ENCODE data around the gene PPP1R9B.
A peak's percentile ranks its signal among the peaks of the same experiment; 100 is the strongest.

PPP1R9B gene

GRCh38 chr17:50169121-50169764 lies 18.8 kb upstream of the PPP1R9B start:
- Histone ChIP-seq H3K4me3 (ENCODE audit: low read depth, low read length) (no peak overlapping the region), H3K36me3 (ENCODE audit: control insufficient read depth, insufficient read depth, low read length) (no peaks in the 10 kb centered on the region), H3K4me1 (ENCODE audit: control insufficient read depth, insufficient read depth, low read length) (peaks cover 3% of the 10 kb centered on the region), H3K9me3 (ENCODE audit: control insufficient read depth, insufficient read depth, low read length) (no peaks in the 10 kb centered on the region), H3K9ac (ENCODE audit: low read depth, low read length) (no peak overlapping the region), H3K27me3 (ENCODE audit: control insufficient read depth, insufficient read depth, low read length) (peaks cover 2% of the 10 kb centered on the region)

- no peak overlapping the region for H3K4me3 ChIP-seq (ENCODE audit: low read depth, low read length)
- peaks cover 6% of the 10 kb centered on the region for H3K27me3 ChIP-seq (ENCODE audit: control insufficient read depth, insufficient read depth, low read length)
- H3K4me1 ChIP-seq (ENCODE audit: control insufficient read depth, insufficient read depth, low read length), result no peaks in the 10 kb centered on the region
- H3K36me3 ChIP-seq (ENCODE audit: control insufficient read depth, insufficient read depth, low read length), result no peaks in the 10 kb centered on the region
- no peak overlapping the region for H3K9ac ChIP-seq (ENCODE audit: low read depth, low read length)
- H3K9me3 ChIP-seq (ENCODE audit: control insufficient read depth, insufficient read depth, low read length), result no peaks in the 10 kb centered on the region
These were observed 17.8 kb upstream of the PPP1R9B start for GRCh38 chr17:50168319-50168718.

- Histone ChIP-seq H3K4me3 (ENCODE audit: low read depth, low read length) (no peak overlapping the region), H3K9ac (ENCODE audit: low read depth, low read length) (no peak overlapping the region), H3K36me3 (ENCODE audit: control insufficient read depth, insufficient read depth, low read length) (no peaks in the 10 kb centered on the region), H3K27me3 (ENCODE audit: control insufficient read depth, insufficient read depth, low read length) (peaks cover 9% of the 10 kb centered on the region), H3K4me1 (ENCODE audit: control insufficient read depth, insufficient read depth, low read length) (no peaks in the 10 kb centered on the region), H3K9me3 (ENCODE audit: control insufficient read depth, insufficient read depth, low read length) (no peaks in the 10 kb centered on the region)
These were observed 16.9 kb upstream of the PPP1R9B start for GRCh38 chr17:50167371-50167770.

- Histone ChIP-seq H3K27me3 (ENCODE audit: control insufficient read depth, insufficient read depth, low read length) (peaks cover 15% of the 10 kb centered on the region), H3K4me1 (ENCODE audit: control insufficient read depth, insufficient read depth, low read length) (peaks cover 2% of the 10 kb centered on the region), H3K9me3 (ENCODE audit: control insufficient read depth, insufficient read depth, low read length) (no peaks in the 10 kb centered on the region), H3K4me3 (ENCODE audit: low read depth, low read length) (no peak overlapping the region), H3K36me3 (ENCODE audit: control insufficient read depth, insufficient read depth, low read length) (no peaks in the 10 kb centered on the region), H3K9ac (ENCODE audit: low read depth, low read length) (no peak overlapping the region)
These were observed 16.2 kb upstream of the PPP1R9B start for GRCh38 chr17:50166518-50167181.

GRCh38 chr17:50165867-50166517 lies 15.5 kb upstream of the PPP1R9B start, which contains the start of gene SGCA:
Gene SGCA, plus strand, starts transcription at chr17:50166005. Its CDS starts 36 bp downstream, at chr17:50166041.
- Histone ChIP-seq H3K27me3 (ENCODE audit: control insufficient read depth, insufficient read depth, low read length) (peaks cover 15% of the 10 kb centered on the region), H3K4me1 (ENCODE audit: control insufficient read depth, insufficient read depth, low read length) (peaks cover 3% of the 10 kb centered on the region), H3K4me3 (ENCODE audit: low read depth, low read length) (no peak within 1 kb of the TSS), H3K36me3 (ENCODE audit: control insufficient read depth, insufficient read depth, low read length) (no peaks in the 10 kb centered on the region), H3K9me3 (ENCODE audit: control insufficient read depth, insufficient read depth, low read length) (no peaks in the 10 kb centered on the region), H3K9ac (ENCODE audit: low read depth, low read length) (peak within 1 kb of the TSS; percentile 24)

- Histone ChIP-seq H3K4me3 (ENCODE audit: low read depth, low read length) (no peak overlapping the region), H3K4me1 (ENCODE audit: control insufficient read depth, insufficient read depth, low read length) (peaks cover 3% of the 10 kb centered on the region), H3K27me3 (ENCODE audit: control insufficient read depth, insufficient read depth, low read length) (peaks cover 18% of the 10 kb centered on the region), H3K9ac (ENCODE audit: low read depth, low read length) (peak overlapping the region; percentile 24), H3K36me3 (ENCODE audit: control insufficient read depth, insufficient read depth, low read length) (no peaks in the 10 kb centered on the region), H3K9me3 (ENCODE audit: control insufficient read depth, insufficient read depth, low read length) (no peaks in the 10 kb centered on the region)
These were observed 15.0 kb upstream of the PPP1R9B start for GRCh38 chr17:50165466-50165865.

- peaks cover 18% of the 10 kb centered on the region for H3K27me3 ChIP-seq (ENCODE audit: control insufficient read depth, insufficient read depth, low read length)
- H3K9ac ChIP-seq (ENCODE audit: low read depth, low read length), result peak overlapping the region; percentile 24
- H3K36me3 ChIP-seq (ENCODE audit: control insufficient read depth, insufficient read depth, low read length), result no peaks in the 10 kb centered on the region
- H3K9me3 ChIP-seq (ENCODE audit: control insufficient read depth, insufficient read depth, low read length), result no peaks in the 10 kb centered on the region
- H3K4me3 ChIP-seq (ENCODE audit: low read depth, low read length), result no peak overlapping the region
- H3K4me1 ChIP-seq (ENCODE audit: control insufficient read depth, insufficient read depth, low read length), result peaks cover 3% of the 10 kb centered on the region
These were observed 14.6 kb upstream of the PPP1R9B start for GRCh38 chr17:50165066-50165465.

GRCh38 chr17:50164697-50164988 lies 14.2 kb upstream of the PPP1R9B start:
- H3K9me3 ChIP-seq (ENCODE audit: control insufficient read depth, insufficient read depth, low read length), result no peaks in the 10 kb centered on the region
- H3K4me1 ChIP-seq (ENCODE audit: control insufficient read depth, insufficient read depth, low read length), result peaks cover 3% of the 10 kb centered on the region
- H3K9ac ChIP-seq (ENCODE audit: low read depth, low read length), result no peak overlapping the region
- no peak overlapping the region for H3K4me3 ChIP-seq (ENCODE audit: low read depth, low read length)
- H3K27me3 ChIP-seq (ENCODE audit: control insufficient read depth, insufficient read depth, low read length), result peaks cover 18% of the 10 kb centered on the region
- no peaks in the 10 kb centered on the region for H3K36me3 ChIP-seq (ENCODE audit: control insufficient read depth, insufficient read depth, low read length)

GRCh38 chr17:50163843-50164696 lies 13.6 kb upstream of the PPP1R9B start:
- Histone ChIP-seq H3K36me3 (ENCODE audit: control insufficient read depth, insufficient read depth, low read length) (no peaks in the 10 kb centered on the region), H3K4me1 (ENCODE audit: control insufficient read depth, insufficient read depth, low read length) (peaks cover 3% of the 10 kb centered on the region), H3K9ac (ENCODE audit: low read depth, low read length) (no peak overlapping the region), H3K4me3 (ENCODE audit: low read depth, low read length) (no peak overlapping the region), H3K9me3 (ENCODE audit: control insufficient read depth, insufficient read depth, low read length) (no peaks in the 10 kb centered on the region), H3K27me3 (ENCODE audit: control insufficient read depth, insufficient read depth, low read length) (peaks cover 18% of the 10 kb centered on the region)

- Histone ChIP-seq H3K4me3 (ENCODE audit: low read depth, low read length) (no peak overlapping the region), H3K4me1 (ENCODE audit: control insufficient read depth, insufficient read depth, low read length) (peaks cover 3% of the 10 kb centered on the region), H3K27me3 (ENCODE audit: control insufficient read depth, insufficient read depth, low read length) (peaks cover 18% of the 10 kb centered on the region), H3K9ac (ENCODE audit: low read depth, low read length) (no peak overlapping the region), H3K36me3 (ENCODE audit: control insufficient read depth, insufficient read depth, low read length) (no peaks in the 10 kb centered on the region), H3K9me3 (ENCODE audit: control insufficient read depth, insufficient read depth, low read length) (no peaks in the 10 kb centered on the region)
These were observed 12.2 kb upstream of the PPP1R9B start for GRCh38 chr17:50162466-50163254.

GRCh38 chr17:50161911-50162288 lies 11.4 kb upstream of the PPP1R9B start:
- peak overlapping the region; percentile 48 for H3K4me3 ChIP-seq (ENCODE audit: low read depth, low read length)
- H3K36me3 ChIP-seq (ENCODE audit: control insufficient read depth, insufficient read depth, low read length), result no peaks in the 10 kb centered on the region
- H3K9me3 ChIP-seq (ENCODE audit: control insufficient read depth, insufficient read depth, low read length), result no peaks in the 10 kb centered on the region
- peaks cover 3% of the 10 kb centered on the region for H3K4me1 ChIP-seq (ENCODE audit: control insufficient read depth, insufficient read depth, low read length)
- H3K9ac ChIP-seq (ENCODE audit: low read depth, low read length), result no peak overlapping the region
- H3K27me3 ChIP-seq (ENCODE audit: control insufficient read depth, insufficient read depth, low read length), result peaks cover 18% of the 10 kb centered on the region
